ENCODE data around the gene OR8D4. TPM values are rescaled to one million over a fixed set of nuclear protein-coding genes. Genes with fewer than 3 reads are reported as not detected.
"Not testable (repeated sequence)": the region's sequence is repeated elsewhere in the genome, so short reads cannot be mapped to it uniquely, and the experiment has no call there.

OR8D4 gene
- total RNA-seq (10 to 100 TPM in 1 of 2 donors, 1 to 10 TPM in 1; 5.6 to 11.7 TPM), polyA plus RNA-seq (ENCODE audit: insufficient read depth, low read depth, low replicate concordance) (not detected)
- long read RNA-seq, donor 1 = 0 reads
- long read RNA-seq, donor 2 = 0 reads

DNA sequence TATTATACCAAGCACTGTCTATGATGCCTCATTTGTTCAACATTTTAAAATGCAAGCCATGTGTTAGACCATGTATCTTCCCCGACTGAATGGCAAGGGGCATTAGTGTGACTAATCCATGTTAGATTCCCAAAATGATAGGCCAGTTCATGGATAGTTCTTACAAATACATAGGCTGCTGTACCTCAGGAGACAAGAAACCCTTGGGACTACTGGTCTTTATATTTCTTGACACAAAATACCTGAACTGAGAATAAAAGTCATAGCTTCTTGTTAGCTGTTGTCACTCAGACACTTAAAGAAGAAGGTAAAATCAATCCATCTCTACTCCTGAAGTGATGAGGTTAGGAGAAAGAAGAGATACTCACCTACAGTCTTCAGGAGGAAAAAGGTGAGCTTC is at the start of gene OR8D4:
TSS of gene OR8D4 (plus strand) at position 301 of the 400 bp plus-strand sequence. CDS start 4,265 bp downstream, outside the sequence.
- no peaks in the 10 kb centered on the region for H3K27me3 ChIP-seq
- H3K9me3 ChIP-seq = no peaks in the 10 kb centered on the region
- WGBS, 2 donors = 67 to 97% methylated on average over 1 of the region's 1 CpG
- peaks cover 9% of the 10 kb centered on the region for H3K4me1 ChIP-seq
- intact Hi-C loops (cut with DNase I; ENCODE audit: low total_unique reads) = no loop called here
- H3K27ac ChIP-seq = no peak within 1 kb of the TSS
- H3K4me3 ChIP-seq = no peak within 1 kb of the TSS
- DNase-seq = no peak
- TF ChIP-seq POLR2A (IDR thresholded peaks at IDR 0.05) = no peak
- TF ChIP-seq, protein P1, sequence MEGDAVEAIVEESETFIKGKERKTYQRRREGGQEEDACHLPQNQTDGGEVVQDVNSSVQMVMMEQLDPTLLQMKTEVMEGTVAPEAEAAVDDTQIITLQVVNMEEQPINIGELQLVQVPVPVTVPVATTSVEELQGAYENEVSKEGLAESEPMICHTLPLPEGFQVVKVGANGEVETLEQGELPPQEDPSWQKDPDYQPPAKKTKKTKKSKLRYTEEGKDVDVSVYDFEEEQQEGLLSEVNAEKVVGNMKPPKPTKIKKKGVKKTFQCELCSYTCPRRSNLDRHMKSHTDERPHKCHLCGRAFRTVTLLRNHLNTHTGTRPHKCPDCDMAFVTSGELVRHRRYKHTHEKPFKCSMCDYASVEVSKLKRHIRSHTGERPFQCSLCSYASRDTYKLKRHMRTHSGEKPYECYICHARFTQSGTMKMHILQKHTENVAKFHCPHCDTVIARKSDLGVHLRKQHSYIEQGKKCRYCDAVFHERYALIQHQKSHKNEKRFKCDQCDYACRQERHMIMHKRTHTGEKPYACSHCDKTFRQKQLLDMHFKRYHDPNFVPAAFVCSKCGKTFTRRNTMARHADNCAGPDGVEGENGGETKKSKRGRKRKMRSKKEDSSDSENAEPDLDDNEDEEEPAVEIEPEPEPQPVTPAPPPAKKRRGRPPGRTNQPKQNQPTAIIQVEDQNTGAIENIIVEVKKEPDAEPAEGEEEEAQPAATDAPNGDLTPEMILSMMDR (IDR thresholded peaks at IDR 0.05) = no peak
- H3K36me3 ChIP-seq (ENCODE audit: low read depth, missing control alignments) = no peaks in the 10 kb centered on the region

GRCh38 chr11:123852321-123852720 is 49.6 kb upstream of the OR8D4 start:
- no peak overlapping the region for H3K4me3 ChIP-seq
- no peak for DNase-seq
- H3K27ac ChIP-seq = no peak overlapping the region
- no peak for TF ChIP-seq POLR2A (IDR thresholded peaks at IDR 0.05)
- H3K9me3 ChIP-seq = no peaks in the 10 kb centered on the region
- no peaks in the 10 kb centered on the region for H3K27me3 ChIP-seq
- intact Hi-C loops (cut with DNase I; ENCODE audit: low total_unique reads) = no loop called here
- H3K36me3 ChIP-seq (ENCODE audit: low read depth, missing control alignments) = no peaks in the 10 kb centered on the region
- no peaks in the 10 kb centered on the region for H3K4me1 ChIP-seq

DNA sequence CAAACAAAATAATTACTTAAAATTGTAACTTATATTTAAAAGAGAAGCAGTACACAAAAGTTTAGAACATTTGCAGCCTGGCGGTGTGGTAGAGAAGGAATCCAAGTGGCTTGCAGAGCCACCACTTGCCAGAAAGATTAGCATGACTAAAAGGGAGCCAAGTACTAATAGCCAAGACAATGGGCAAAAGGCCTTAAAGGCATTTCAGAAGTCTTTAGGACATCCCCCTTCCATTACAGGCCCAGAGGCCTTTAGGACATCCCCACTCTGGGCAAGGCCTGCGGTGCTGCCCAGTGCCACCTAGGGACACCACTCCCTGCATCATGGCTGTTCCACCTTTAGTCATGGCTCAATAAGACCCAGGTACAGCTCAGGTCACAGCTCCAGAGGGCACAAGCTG is 48.9 kb upstream of the OR8D4 start:
- H3K4me1 ChIP-seq = no peaks in the 10 kb centered on the region
- intact Hi-C loops (cut with DNase I; ENCODE audit: low total_unique reads) = no loop called here
- 79 to 84% methylated on average over 2 of the region's 2 CpGs for WGBS, 2 donors

DNA sequence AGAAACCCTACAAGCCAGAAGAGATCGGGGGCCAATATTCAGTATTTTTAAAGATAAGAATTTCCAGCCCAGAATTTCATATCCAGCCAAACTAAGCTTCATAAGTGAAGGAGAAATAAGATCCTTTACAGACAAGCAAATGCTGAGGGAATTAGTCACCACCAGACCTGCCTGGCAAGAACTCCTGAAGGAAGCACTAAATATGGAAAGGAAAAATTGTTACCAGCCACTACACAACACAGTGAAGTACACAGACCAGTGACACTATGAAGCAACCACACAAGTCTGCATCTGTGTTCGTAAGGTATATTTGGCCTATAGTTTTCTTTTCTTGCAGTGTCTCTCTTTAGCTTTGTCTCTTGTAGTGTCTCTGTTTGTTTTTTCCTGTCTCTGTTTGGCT is 45.5 kb upstream of the OR8D4 start:
- Histone ChIP-seq H3K4me3 (no peak overlapping the region), H3K36me3 (ENCODE audit: low read depth, missing control alignments) (no peaks in the 10 kb centered on the region), H3K27me3 (no peaks in the 10 kb centered on the region), H3K4me1 (no peaks in the 10 kb centered on the region), H3K27ac (no peak overlapping the region), H3K9me3 (no peaks in the 10 kb centered on the region)
- TF ChIP-seq POLR2A (IDR thresholded peaks at IDR 0.05) = no peak
- no peak for DNase-seq
- intact Hi-C loops (cut with DNase I; ENCODE audit: low total_unique reads) = no loop called here
- 92 to 96% methylated on average over 2 of the region's 2 CpGs for WGBS, 2 donors

More for the DNA sequence above, 48.9 kb upstream of the OR8D4 start:
- no peak for TF ChIP-seq POLR2A (IDR thresholded peaks at IDR 0.05)
- TF ChIP-seq, protein P1 (IDR thresholded peaks at IDR 0.05) = no peak
- no peaks in the 10 kb centered on the region for H3K36me3 ChIP-seq (ENCODE audit: low read depth, missing control alignments)
- no peak overlapping the region for H3K4me3 ChIP-seq
- H3K27ac ChIP-seq = no peak overlapping the region
- H3K27me3 ChIP-seq = no peaks in the 10 kb centered on the region
- no peaks in the 10 kb centered on the region for H3K9me3 ChIP-seq
- no peak for DNase-seq

- Histone ChIP-seq H3K36me3 (ENCODE audit: low read depth, missing control alignments) (no peaks in the 10 kb centered on the region), H3K27ac (no peak overlapping the region), H3K4me3 (no peak overlapping the region), H3K9me3 (no peaks in the 10 kb centered on the region), H3K4me1 (no peaks in the 10 kb centered on the region), H3K27me3 (no peaks in the 10 kb centered on the region)
- intact Hi-C loops (cut with DNase I; ENCODE audit: low total_unique reads) = no loop called here
- 61 to 73% methylated on average over 2 of the region's 2 CpGs for WGBS, 2 donors
- no peak for TF ChIP-seq POLR2A (IDR thresholded peaks at IDR 0.05)
- TF ChIP-seq, protein P1 (IDR thresholded peaks at IDR 0.05) = no peak
- DNase-seq = no peak
These were observed 42.2 kb upstream of the OR8D4 start for GRCh38 chr11:123859731-123860130.

DNA sequence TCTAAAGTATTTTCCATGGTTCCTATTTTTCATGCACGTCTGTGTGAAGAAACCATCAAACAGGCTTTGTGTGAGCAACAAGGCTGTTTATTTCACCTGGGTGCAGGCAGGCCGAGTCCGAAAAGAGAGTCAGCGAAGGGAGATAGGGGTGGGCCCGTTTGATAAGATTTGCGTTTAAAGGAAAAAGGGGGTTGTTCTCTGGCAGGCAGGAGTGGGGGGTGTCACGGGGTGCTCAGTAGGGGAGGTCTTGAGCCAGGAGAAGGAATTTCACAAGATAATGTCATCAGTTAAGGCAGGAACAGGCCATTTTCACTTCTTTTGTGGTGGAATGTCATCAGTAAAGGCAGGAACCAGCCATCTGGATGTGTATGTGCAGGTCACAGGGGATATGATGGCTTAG is 36.7 kb upstream of the OR8D4 start:
- H3K36me3 ChIP-seq (ENCODE audit: low read depth, missing control alignments); H3K9me3 ChIP-seq; H3K27ac ChIP-seq; H3K4me1 ChIP-seq; DNase-seq; H3K4me3 ChIP-seq; intact Hi-C loops (cut with DNase I; ENCODE audit: low total_unique reads); H3K27me3 ChIP-seq: not testable (repeated sequence)
- WGBS, 2 donors = 39 to 49% methylated on average over 7 of the region's 7 CpGs

GRCh38 chr11:123867795-123868194 is 34.2 kb upstream of the OR8D4 start:
- H3K9me3 ChIP-seq; H3K27ac ChIP-seq; H3K4me1 ChIP-seq; H3K27me3 ChIP-seq; DNase-seq; H3K4me3 ChIP-seq; intact Hi-C loops (cut with DNase I; ENCODE audit: low total_unique reads); H3K36me3 ChIP-seq (ENCODE audit: low read depth, missing control alignments): not testable (repeated sequence)
- WGBS, 2 donors = 76 to 77% methylated on average over 9 of the region's 9 CpGs
